H1 (cell line): ENCODE results near the gene PLD3. TPM values are rescaled to one million over a fixed set of nuclear protein-coding genes. Genes with fewer than 3 reads are reported as not detected.

Source experiments
- CTCF ChIA-PET: fragments of 300-600 bp; sonication (Branson Sonifier 250); formaldehyde crosslinking; loops from one replicate; lab custom pipeline; 2021; ENCODE audit not compliant: partially characterized antibody; lab: Charles Lee
- POLR2A ChIA-PET: fragments of 300-600 bp; sonication (Branson Sonifier 250); formaldehyde crosslinking; loops from one replicate; lab custom pipeline; 2021; ENCODE audit warnings: inconsistent platforms; ENCODE audit not compliant: partially characterized antibody; lab: Charles Lee
- DNase-seq, 2 experiments: peaks; one replicate each; pipeline versions ENCODE4 v3.0.0 to v3.0.0-alpha.2; 2010 to 2022; ENCODE audit warnings: low spot score in 2 of 2, low read depth in 1 of 2, mixed read lengths in 1 of 2
- FAIRE-seq: peaks from 2 replicates; lab custom pipeline; 2011; peaks lifted over from hg19 to GRCh38; lab: Jason Lieb, UNC
- H2AFZ ChIP-seq: 2 replicates; pipeline ENCODE4 v1.8.1; 2012; ENCODE audit warnings: low read length, inconsistent platforms
- H2AK5ac ChIP-seq: 2 replicates; pipeline ENCODE4 v1.6.1; 2013; ENCODE audit warnings: low read depth, low read length
- H2BK120ac ChIP-seq: replicated peaks from 2 replicates; pipeline ENCODE3; 2013; ENCODE audit warnings: low read depth, low read length, inconsistent platforms
- H2BK12ac ChIP-seq: 2 replicates; pipeline ENCODE4 v1.6.1; 2013; ENCODE audit warnings: low read depth, low read length
- H2BK15ac ChIP-seq: 2 replicates; pipeline ENCODE4 v1.6.1; 2013; ENCODE audit warnings: low read length
- H2BK20ac ChIP-seq: 2 replicates; pipeline ENCODE4 v1.6.1; 2013; ENCODE audit warnings: low read length
- H2BK5ac ChIP-seq: 2 replicates; pipeline ENCODE4 v1.6.1; 2013; ENCODE audit warnings: low read depth, low read length
- H3K14ac ChIP-seq: 2 replicates; pipeline ENCODE4 v1.6.1; 2013; ENCODE audit warnings: inconsistent platforms; ENCODE audit not compliant: insufficient read length
- H3K18ac ChIP-seq: 2 replicates; pipeline ENCODE4 v1.6.1; 2013; ENCODE audit warnings: low read length; ENCODE audit errors: extremely low read depth
- H3K23ac ChIP-seq: 2 replicates; pipeline ENCODE4 v1.6.1; 2013; ENCODE audit warnings: inconsistent platforms; ENCODE audit not compliant: insufficient read length
- H3K23me2 ChIP-seq: 2 replicates; pipeline ENCODE4 v1.6.1; 2013; ENCODE audit warnings: low read depth, low read length
- H3K27ac ChIP-seq: 2 replicates; pipeline ENCODE4 v1.6.1; 2011; ENCODE audit warnings: low read depth, low read length, inconsistent platforms
- H3K27me3 ChIP-seq, 4 experiments: replicated peaks in 1 of 4; 1 replicate in 1 of 4; 2 replicates in 3 of 4; pipeline versions ENCODE4 v1.6.1 to v1.8.1; 2011 to 2013; ENCODE audit warnings: low read length in 3 of 4, mild to moderate bottlenecking in 3 of 4, inconsistent platforms in 2 of 4, mixed read lengths in 2 of 4, moderate library complexity in 1 of 4; ENCODE audit not compliant: control insufficient read depth in 3 of 4, insufficient read depth in 3 of 4; ENCODE audit errors: extremely low read depth in 1 of 4
- H3K36me3 ChIP-seq, 4 experiments: 2 replicates each; pipeline versions ENCODE4 v1.6.1 to v1.8.1; 2011 to 2013; ENCODE audit warnings: mild to moderate bottlenecking in 4 of 4, low read length in 3 of 4, moderate library complexity in 2 of 4, control low read depth in 1 of 4, inconsistent platforms in 1 of 4; ENCODE audit not compliant: insufficient read depth in 4 of 4, control insufficient read depth in 2 of 4
- H3K4ac ChIP-seq: replicated peaks from 2 replicates; pipeline ENCODE3; 2013; ENCODE audit warnings: low read length, low read depth, mixed read lengths, inconsistent platforms; ENCODE audit not compliant: insufficient read length
- H3K4me1 ChIP-seq, 4 experiments: replicated peaks in 1 of 4; 1 replicate in 1 of 4; 2 replicates in 3 of 4; pipeline versions ENCODE4 v1.6.1 to v1.8.1; 2011 to 2013; ENCODE audit warnings: low read length in 3 of 4, inconsistent platforms in 2 of 4, mixed read lengths in 1 of 4; ENCODE audit not compliant: insufficient read depth in 4 of 4, control insufficient read depth in 3 of 4
- H3K4me2 ChIP-seq, 2 experiments: 2 replicates each; pipeline versions ENCODE4 v1.6.1 to v1.8.1; 2011 to 2013; ENCODE audit warnings: low read depth in 2 of 2, low read length in 2 of 2, control low read depth in 1 of 2, inconsistent platforms in 1 of 2, mild to moderate bottlenecking in 1 of 2; ENCODE audit not compliant: insufficient read depth in 1 of 2
- H3K4me3 ChIP-seq, 4 experiments: fragments of 200-600, 300-600 bp in 1 of 4; sonication (generic), shearing (Covaris generic), sonication (Bioruptor Twin) in 1 of 4; 2 replicates each; pipeline versions ENCODE4 v1.5.1 to v1.8.1; 2011 to 2016; ENCODE audit warnings: low read length in 4 of 4, low read depth in 3 of 4, control low read depth in 2 of 4, inconsistent platforms in 2 of 4, mild to moderate bottlenecking in 2 of 4, mixed read lengths in 1 of 4, moderate library complexity in 1 of 4; ENCODE audit not compliant: insufficient read depth in 2 of 4; ENCODE audit errors: extremely low read depth in 1 of 4
- H3K56ac ChIP-seq: replicated peaks from 2 replicates; pipeline ENCODE3; 2013; ENCODE audit warnings: low read depth, mild to moderate bottlenecking, mixed read lengths, low read length, inconsistent platforms; ENCODE audit not compliant: insufficient read length
- H3K79me1 ChIP-seq: 2 replicates; pipeline ENCODE4 v1.6.1; 2013; ENCODE audit warnings: low read depth, low read length, control low read depth
- H3K79me2 ChIP-seq, 2 experiments: 2 replicates each; pipeline versions ENCODE4 v1.6.1 to v1.8.1; 2012 to 2013; ENCODE audit warnings: low read length in 2 of 2, mild to moderate bottlenecking in 2 of 2, inconsistent platforms in 1 of 2; ENCODE audit not compliant: insufficient read depth in 2 of 2, control insufficient read depth in 1 of 2
- H3K9ac ChIP-seq, 4 experiments: replicated peaks in 1 of 4; 1 replicate in 1 of 4; 2 replicates in 3 of 4; pipeline versions ENCODE4 v1.6.1 to v1.8.1; 2011 to 2013; ENCODE audit warnings: low read depth in 3 of 4, low read length in 3 of 4, control low read depth in 2 of 4, mild to moderate bottlenecking in 2 of 4, moderate library complexity in 2 of 4, inconsistent platforms in 1 of 4; ENCODE audit errors: extremely low read depth in 1 of 4
- H3K9me3 ChIP-seq, 2 experiments: 2 replicates each; pipeline versions ENCODE4 v1.6.1 to v1.8.1; 2012 to 2013; ENCODE audit warnings: mild to moderate bottlenecking in 2 of 2, moderate library complexity in 2 of 2, control low read depth in 1 of 2, inconsistent platforms in 1 of 2, low read depth in 1 of 2, low read length in 1 of 2, mixed read lengths in 1 of 2; ENCODE audit not compliant: insufficient read depth in 2 of 2
- H4K20me1 ChIP-seq, 2 experiments: replicated peaks in 1 of 2; 2 replicates each; pipeline versions ENCODE3 to v1.8.1; 2011 to 2013; ENCODE audit warnings: inconsistent platforms in 2 of 2, low read length in 2 of 2, mild to moderate bottlenecking in 1 of 2; ENCODE audit not compliant: insufficient read depth in 2 of 2, control insufficient read depth in 1 of 2
- H4K5ac ChIP-seq: 2 replicates; pipeline ENCODE4 v1.6.1; 2013; ENCODE audit warnings: low read length, low read depth, mixed read lengths, inconsistent platforms; ENCODE audit not compliant: insufficient read length
- H4K8ac ChIP-seq: 2 replicates; pipeline ENCODE4 v1.8.0; 2013; ENCODE audit warnings: mild to moderate bottlenecking, moderate library complexity, low read length, inconsistent platforms; ENCODE audit not compliant: insufficient read depth; ENCODE audit errors: extremely low read depth
- H4K91ac ChIP-seq: replicated peaks from 2 replicates; pipeline ENCODE3; 2013; ENCODE audit warnings: low read length, mixed read lengths, inconsistent platforms; ENCODE audit not compliant: insufficient read length
- EP300 ChIP-seq, 2 experiments: IDR thresholded peaks; 1 replicate in 1 of 2; 2 replicates in 1 of 2; pipeline ENCODE4 v1.6.1; 2011 to 2012; ENCODE audit warnings: low read depth in 2 of 2, low read length in 2 of 2, mild to moderate bottlenecking in 2 of 2, borderline replicate concordance in 1 of 2, inconsistent platforms in 1 of 2, moderate library complexity in 1 of 2
- MAFK ChIP-seq: IDR thresholded peaks from 2 replicates; pipeline ENCODE4 v1.6.1; 2012; ENCODE audit warnings: low read depth, mild to moderate bottlenecking, improper control_type of control experiment, low read length
- WGBS, 2 experiments: shearing (Covaris generic) in 1 of 2; methylation state at CpG; one replicate each; pipeline versions ENCODE4 v1.1.6 to v1.1.7; 2013 to 2015; ENCODE audit warnings: low lambda C conversion rate in 2 of 2, mixed read lengths in 2 of 2, inconsistent platforms in 1 of 2, low coverage in 1 of 2, missing lambda C conversion rate in 1 of 2; ENCODE audit not compliant: insufficient replicate concordance in 2 of 2, insufficient coverage in 1 of 2, insufficient read length in 1 of 2; ENCODE audit errors: extremely low coverage in 1 of 2, missing lambda C conversion rate in 1 of 2; 5-methylcytosine and 5-hydroxymethylcytosine counted together
- polyA plus RNA-seq, 7 experiments: library from polyadenylated mRNA; depleted of rRNA in 3 of 7; stranded (reverse) in 5 of 7; unstranded in 2 of 7; fragments of >200 nt in 5 of 7; fragments of 200-250 nt in 2 of 7; gene quantifications; 1 replicate in 5 of 7; 2 replicates in 1 of 7; 4 replicates in 1 of 7; pipeline versions ENCODE4 v1.2.1 to v1.2.3, GENCODE V29; 2011 to 2013; ENCODE audit warnings: missing spikeins in 2 of 7, mixed read lengths in 2 of 7
- total RNA-seq: library from RNA; stranded (reverse); fragmentation: NEBNext Ultra II Directional; extraction: Animal tissue kit (Norgen Biotek cat#: 25700); gene quantifications from 2 replicates; pipeline ENCODE4 v1.2.1, GENCODE V29; 2021

PLD3 gene
- total and polyA plus RNA-seq, 2 of the 8 experiments (the other 6 are each of a cell fraction or from before 2014, with no cell fraction given): 180 to 543 TPM

DNA sequence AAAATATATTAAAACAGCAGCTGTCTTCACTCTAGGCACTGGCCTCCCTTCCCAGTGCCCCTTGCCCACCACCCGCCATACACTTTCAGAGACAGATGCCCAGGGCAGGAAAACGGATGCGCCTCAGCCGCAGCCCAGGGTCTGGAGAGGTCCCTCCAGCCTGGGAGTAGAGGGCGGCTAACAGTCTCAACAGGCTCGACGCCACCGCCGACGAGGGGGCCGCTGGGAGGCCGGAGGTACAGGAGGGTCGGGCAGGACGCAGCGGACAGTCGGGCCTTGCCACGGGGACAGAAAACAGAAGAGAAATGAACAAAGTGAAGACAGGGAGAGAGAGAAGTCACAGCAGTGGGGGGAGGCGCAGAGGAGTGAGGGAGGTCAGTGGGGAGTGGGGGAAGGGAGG is 27.4 kb upstream of the PLD3 start:
- FAIRE-seq: no peak
- no peak overlapping the region for H3K56ac ChIP-seq
- no peak overlapping the region for H3K14ac ChIP-seq
- TF ChIP-seq EP300 (IDR thresholded peaks at IDR 0.05; ENCODE audit: borderline replicate concordance in 1 of 2, low read depth in 2 of 2, low read length in 2 of 2): no peak
- TF ChIP-seq MAFK: no peak
- TF ChIP-seq, all 59 proteins: peak for 0
- H3K23ac ChIP-seq: no peak overlapping the region
- H3K4ac ChIP-seq: no peak overlapping the region
- H3K36me3 ChIP-seq: peaks cover 8 to 31% (median 21%) of the 10 kb centered on the region in 4 experiments; a peak in 7 of 8 replicates
- H3K27ac ChIP-seq: no peak overlapping the region
- H3K4me3 ChIP-seq: no peak overlapping the region
- H2BK5ac ChIP-seq: no peak overlapping the region
- ChIA-PET CTCF (interaction anchor here (1.3 to 2.4 kb wide), 2 partner anchors 16 to 143 kb away, joined by 3 to 8 read pairs; no protein-coding TSS in a partner anchor), POLR2A (interaction anchor here (0.9 kb wide), 1 partner anchor 9 kb away, joined by 4 read pairs; no protein-coding TSS in a partner anchor)
- no peak overlapping the region for H2BK15ac ChIP-seq
- no peak overlapping the region for H2AK5ac ChIP-seq
- no peak overlapping the region for H4K5ac ChIP-seq
- H3K27me3 ChIP-seq: no peaks in the 10 kb centered on the region; a peak in 1 of 7 replicates
- H3K4me2 ChIP-seq: no peak overlapping the region
- no peak overlapping the region for H3K18ac ChIP-seq
- H3K9me3 ChIP-seq: no peaks in the 10 kb centered on the region
- H4K91ac ChIP-seq: no peak overlapping the region
- no peaks in the 10 kb centered on the region for H3K79me1 ChIP-seq
- no peak for DNase-seq
- H2BK20ac ChIP-seq: no peak overlapping the region
- 96% methylated on average over 18 of the region's 18 CpGs; no CpG with 5 or more reads in 1 of the 2 experiments for WGBS, 2 experiments
- H3K9ac ChIP-seq: no peak overlapping the region
- no peak overlapping the region for H2BK12ac ChIP-seq
- H4K20me1 ChIP-seq: peaks cover 0 to 1% of the 10 kb centered on the region in 2 experiments
- H3K23me2 ChIP-seq: no peaks in the 10 kb centered on the region
- no peak overlapping the region for H2AFZ ChIP-seq
- no peaks in the 10 kb centered on the region for H3K4me1 ChIP-seq
- H3K79me2 ChIP-seq: no peaks in the 10 kb centered on the region
- H4K8ac ChIP-seq: no peak overlapping the region
- no peak overlapping the region for H2BK120ac ChIP-seq
